IMR-90 (cell line): ENCODE data around the gene CNPY2. TPM values are rescaled to one million over a fixed set of nuclear protein-coding genes. Genes with fewer than 3 reads are reported as not detected.
"Not testable (repeated sequence)": the region's sequence is repeated elsewhere in the genome, so short reads cannot be mapped to it uniquely, and the experiment has no call there.

Experiments used
- ATAC-seq: fragments of 200-7000 bp; cut with Tn5 transposase; 2 replicates; pipeline ENCODE4 v1.9.1; 2020; ENCODE audit warnings: low read depth, mild to moderate bottlenecking, moderate library complexity
- BruUV-seq: library from RNA; stranded (reverse); fragments of 400-500 nt; replicated peaks from 2 replicates; lab custom pipeline; 2021; lab: Mats Ljungman, UMichigan
- CTCF ChIA-PET: fragments of 300-600 bp; formaldehyde crosslinking; extraction: SDS; loops from one replicate; lab custom pipeline; 2021; ENCODE audit warnings: antibody characterized with exemption; lab: Yijun Ruan, JAX
- POLR2A ChIA-PET: fragments of 300-600 bp; sonication (Branson Sonifier 250); formaldehyde crosslinking; loops from one replicate; lab custom pipeline; 2022; ENCODE audit warnings: antibody characterized with exemption; ENCODE audit not compliant: unreplicated experiment; lab: Charles Lee
- DNase-seq: peaks from one replicate; pipeline ENCODE4 v3.0.0; 2013
- H2AFZ ChIP-seq: replicated peaks from 2 replicates; pipeline ENCODE3; 2013; ENCODE audit warnings: low read length, mild to moderate bottlenecking; ENCODE audit not compliant: poor library complexity
- H2AK5ac ChIP-seq: 2 replicates; pipeline ENCODE4 v1.6.1; 2013; ENCODE audit warnings: low read depth, low read length, inconsistent platforms
- H2AK9ac ChIP-seq: replicated peaks from 2 replicates; pipeline ENCODE3; 2013; ENCODE audit warnings: mild to moderate bottlenecking, low read depth, low read length, moderate library complexity; ENCODE audit not compliant: poor library complexity
- H2BK120ac ChIP-seq: 2 replicates; pipeline ENCODE4 v1.6.1; 2013; ENCODE audit warnings: low read depth, low read length, inconsistent platforms
- H2BK15ac ChIP-seq: 3 replicates; pipeline ENCODE4 v1.6.1; 2013; ENCODE audit warnings: low read depth, low read length, inconsistent platforms
- H2BK20ac ChIP-seq: 2 replicates; pipeline ENCODE4 v1.6.1; 2013; ENCODE audit warnings: low read depth, mild to moderate bottlenecking, inconsistent platforms, low read length, moderate library complexity
- H2BK5ac ChIP-seq: 2 replicates; pipeline ENCODE4 v1.6.1; 2013; ENCODE audit warnings: mild to moderate bottlenecking, low read depth, low read length, inconsistent platforms; ENCODE audit not compliant: poor library complexity, severe bottlenecking
- H3K14ac ChIP-seq: replicated peaks from 2 replicates; pipeline ENCODE4 v1.6.1; 2013; ENCODE audit warnings: low read depth, low read length, inconsistent platforms
- H3K18ac ChIP-seq: 2 replicates; pipeline ENCODE4 v1.6.1; 2013; ENCODE audit warnings: low read depth, low read length, control low read depth
- H3K23ac ChIP-seq: 2 replicates; pipeline ENCODE4 v1.6.1; 2013; ENCODE audit warnings: low read depth, low read length, inconsistent platforms
- H3K27ac ChIP-seq: 2 replicates; pipeline ENCODE4 v1.5.1; 2013; ENCODE audit warnings: mild to moderate bottlenecking, control low read depth, low read length; ENCODE audit not compliant: insufficient read depth
- H3K27me3 ChIP-seq: 2 replicates; pipeline ENCODE4 v1.6.1; 2013; ENCODE audit warnings: low read length; ENCODE audit not compliant: control insufficient read depth, insufficient read depth
- H3K36me3 ChIP-seq: 2 replicates; pipeline ENCODE4 v1.6.1; 2013; ENCODE audit warnings: low read length, mixed read lengths; ENCODE audit not compliant: control insufficient read depth, insufficient read depth
- H3K4ac ChIP-seq: 2 replicates; pipeline ENCODE4 v1.6.1; 2013; ENCODE audit warnings: low read depth, low read length, inconsistent platforms
- H3K4me1 ChIP-seq: 2 replicates; pipeline ENCODE4 v1.6.1; 2013; ENCODE audit warnings: low read length, mixed read lengths; ENCODE audit not compliant: control insufficient read depth, insufficient read depth
- H3K4me2 ChIP-seq: 2 replicates; pipeline ENCODE4 v1.6.1; 2013; ENCODE audit warnings: low read depth, mild to moderate bottlenecking, control low read depth, low read length, moderate library complexity
- H3K4me3 ChIP-seq: 2 replicates; pipeline ENCODE4 v1.5.1; 2013; ENCODE audit warnings: low read depth, mild to moderate bottlenecking, control low read depth, low read length, moderate library complexity; ENCODE audit not compliant: insufficient read depth
- H3K56ac ChIP-seq: 2 replicates; pipeline ENCODE4 v1.6.1; 2013; ENCODE audit warnings: low read length, inconsistent platforms; ENCODE audit not compliant: insufficient read depth; ENCODE audit errors: extremely low read depth
- H3K79me1 ChIP-seq, 2 experiments: 2 replicates each; pipeline ENCODE4 v1.6.1; 2013; ENCODE audit warnings: low read length in 2 of 2, inconsistent platforms in 1 of 2, low read depth in 1 of 2
- H3K9ac ChIP-seq: 2 replicates; pipeline ENCODE4 v1.6.1; 2013; ENCODE audit warnings: low read depth, low read length, control low read depth
- H3K9me1 ChIP-seq: 2 replicates; pipeline ENCODE4 v1.6.1; 2013; ENCODE audit warnings: low read length, inconsistent platforms; ENCODE audit not compliant: insufficient read depth
- H3K9me3 ChIP-seq: 2 replicates; pipeline ENCODE4 v1.6.1; 2013; ENCODE audit warnings: low read length; ENCODE audit not compliant: control insufficient read depth, insufficient read depth
- H4K20me1 ChIP-seq: 2 replicates; pipeline ENCODE4 v1.6.1; 2013; ENCODE audit warnings: low read length, inconsistent platforms; ENCODE audit not compliant: insufficient read depth
- H4K5ac ChIP-seq: 2 replicates; pipeline ENCODE4 v1.6.1; 2013; ENCODE audit warnings: mild to moderate bottlenecking, low read depth, low read length, control low read depth
- H4K8ac ChIP-seq, 2 experiments: 2 replicates each; pipeline ENCODE4 v1.6.1; 2013; ENCODE audit warnings: low read depth in 2 of 2, low read length in 2 of 2, control low read depth in 1 of 2, inconsistent platforms in 1 of 2
- H4K91ac ChIP-seq: 2 replicates; pipeline ENCODE4 v1.6.1; 2013; ENCODE audit warnings: low read depth, low read length, inconsistent platforms; ENCODE audit not compliant: insufficient read depth
- WGBS, 2 experiments: methylation state at CpG; one replicate each; pipeline versions ENCODE4 v1.1.5 to v1.1.7; 2013; ENCODE audit warnings: missing lambda C conversion rate in 2 of 2; ENCODE audit not compliant: insufficient read length in 1 of 2; ENCODE audit errors: extremely low coverage in 2 of 2; 5-methylcytosine and 5-hydroxymethylcytosine counted together
- dilution Hi-C: fragments of 300-500 bp; cut with HindIII; formaldehyde crosslinking; loops from one replicate; pipeline ENCODE4 v1.14.3; 2018; ENCODE audit warnings: low sequenced_read_pairs; ENCODE audit not compliant: unreplicated experiment
- in situ Hi-C: fragments of 300-500 bp; cut with MboI; formaldehyde crosslinking; loops from 3 replicates; pipeline ENCODE4 v1.14.3; 2019; ENCODE audit warnings: low sequenced_read_pairs, inconsistent platforms, mixed read lengths
- intact Hi-C: fragments of 100-400 bp; cut with micrococcal nuclease; formaldehyde crosslinking; loops from 2 replicates; pipeline ENCODE4 v1.10.0; 2022
- polyA plus RNA-seq, 3 experiments: library from polyadenylated mRNA; depleted of rRNA; stranded (reverse); fragments of >200 nt; gene quantifications; 2 replicates each; pipeline ENCODE4 v1.2.3, GENCODE V29; 2012; ENCODE audit warnings: low replicate concordance in 1 of 3
- total RNA-seq: library from RNA; depleted of rRNA; stranded (reverse); fragments of >200 nt; gene quantifications from 2 replicates; pipeline ENCODE4 v1.2.3, GENCODE V29; 2012

Gene CNPY2
- total and polyA plus RNA-seq, 2 of the 4 experiments (the other 2 are of a cell fraction), result 65.2 to 175 TPM

- intact Hi-C loops, H2BK120ac ChIP-seq, DNase-seq, ATAC-seq, H3K9me1 ChIP-seq, in situ Hi-C loops, H3K56ac ChIP-seq, H3K27ac ChIP-seq, H3K14ac ChIP-seq, H2BK5ac ChIP-seq, dilution Hi-C loops, H2AFZ ChIP-seq, H2BK20ac ChIP-seq, H3K27me3 ChIP-seq, BruUV-seq, H3K9me3 ChIP-seq, H3K4me1 ChIP-seq, H3K4me3 ChIP-seq, H3K79me1 ChIP-seq, H3K4me2 ChIP-seq, H3K23ac ChIP-seq, H4K8ac ChIP-seq, POLR2A ChIA-PET, H3K18ac ChIP-seq, H2AK9ac ChIP-seq, H2AK5ac ChIP-seq, H3K9ac ChIP-seq, H3K4ac ChIP-seq, CTCF ChIA-PET, H4K91ac ChIP-seq, H4K5ac ChIP-seq, H2BK15ac ChIP-seq, H4K20me1 ChIP-seq: not testable (repeated sequence)
- peaks cover 75% of the 10 kb centered on the region for H3K36me3 ChIP-seq
- WGBS, 2 experiments, result 96% methylated on average over 4 of the region's 9 CpGs; no CpG with 5 or more reads in 1 of the 2 experiments
Observed at GRCh38 chr12:56347255-56347654, 31.5 kb upstream of the CNPY2 start.
